ENCODE data around the gene CYB5D1.
"Not testable (repeated sequence)": the region's sequence is repeated elsewhere in the genome, so short reads cannot be mapped to it uniquely, and the experiment has no call there.

The CYB5D1 gene

GRCh38 chr17:7862692-7863437 is 5.1 kb downstream of the CYB5D1 start:
- DNase-seq (ENCODE audit: low read depth), result peak; percentile 53
- peak; percentile 80 for TF ChIP-seq CTCF (conservative IDR thresholded peaks at IDR 0.05; ENCODE audit: low read depth, low read length)
- H3K4me3 ChIP-seq (ENCODE audit: low read depth, low read length), result no peak overlapping the region

- not testable (repeated sequence) for DNase-seq (ENCODE audit: low read depth); H3K4me3 ChIP-seq (ENCODE audit: low read depth, low read length)
Observed at GRCh38 chr17:7864384-7864783, 6.6 kb downstream of the CYB5D1 start.

GRCh38 chr17:7864995-7865650 is 7.3 kb downstream of the CYB5D1 start:
- DNase-seq (ENCODE audit: low read depth), result no peak
- TF ChIP-seq CTCF (conservative IDR thresholded peaks at IDR 0.05; ENCODE audit: low read depth, low read length), result no peak
- no peak overlapping the region for H3K4me3 ChIP-seq (ENCODE audit: low read depth, low read length)

GRCh38 chr17:7867881-7868329 is 10.1 kb downstream of the CYB5D1 start:
- TF ChIP-seq CTCF (conservative IDR thresholded peaks at IDR 0.05; ENCODE audit: low read depth, low read length), result no peak
- DNase-seq (ENCODE audit: low read depth), result no peak
- no peak overlapping the region for H3K4me3 ChIP-seq (ENCODE audit: low read depth, low read length)

GRCh38 chr17:7873051-7873450 is 15.2 kb downstream of the CYB5D1 start:
- DNase-seq (ENCODE audit: low read depth), result no peak
- TF ChIP-seq CTCF (conservative IDR thresholded peaks at IDR 0.05; ENCODE audit: low read depth, low read length), result no peak
- H3K4me3 ChIP-seq (ENCODE audit: low read depth, low read length), result no peak overlapping the region

GRCh38 chr17:7875804-7876370 is 18.1 kb downstream of the CYB5D1 start:
- no peak for TF ChIP-seq CTCF (conservative IDR thresholded peaks at IDR 0.05; ENCODE audit: low read depth, low read length)
- H3K4me3 ChIP-seq (ENCODE audit: low read depth, low read length), result no peak overlapping the region
- no peak for DNase-seq (ENCODE audit: low read depth)

- no peak for TF ChIP-seq CTCF (conservative IDR thresholded peaks at IDR 0.05; ENCODE audit: low read depth, low read length)
- no peak overlapping the region for H3K4me3 ChIP-seq (ENCODE audit: low read depth, low read length)
- no peak for DNase-seq (ENCODE audit: low read depth)
Observed at GRCh38 chr17:7878234-7878633, 20.4 kb downstream of the CYB5D1 start.
